K562 (cell line): ENCODE measurements around the gene ERP27.

ENCODE experiments used
- CBFA2T3 ChIP-seq: fragments of 450-650 bp; IDR thresholded peaks from 2 replicates; pipeline ENCODE4 v1.6.1; 2017
- GABPB2 ChIP-seq: fragments of 250-450 bp; sonication (Bioruptor Pico); conservative IDR thresholded peaks from 2 replicates; pipeline ENCODE4 v1.5.1; 2021; ENCODE audit warnings: mild to moderate bottlenecking
- IRF1 ChIP-seq: sonication (generic); formaldehyde crosslinking; IDR thresholded peaks from 2 replicates; pipeline ENCODE4 v1.8.0; 2022; ENCODE audit warnings: missing genetic modification reagents, mild to moderate bottlenecking, borderline replicate concordance
- POLR2A ChIP-seq: fragments of 450-650 bp; conservative IDR thresholded peaks from 2 replicates; pipeline ENCODE4 v1.6.1; 2016
- SMC3 ChIP-seq: conservative IDR thresholded peaks from 2 replicates; pipeline ENCODE4 v1.6.1; 2011; ENCODE audit warnings: low read depth, low read length, improper control_type of control experiment; ENCODE audit not compliant: insufficient read depth
- SP2 ChIP-seq: IDR thresholded peaks from 2 replicates; pipeline ENCODE4 v1.6.1; 2011; ENCODE audit warnings: mild to moderate bottlenecking, low read depth, low read length, moderate library complexity; ENCODE audit not compliant: poor library complexity, severe bottlenecking; ENCODE audit errors: extremely low read depth
- TAF1 ChIP-seq: IDR thresholded peaks from 2 replicates; pipeline ENCODE4 v1.6.1; 2011; ENCODE audit warnings: mild to moderate bottlenecking, low read length, moderate library complexity; ENCODE audit not compliant: insufficient read depth, control insufficient read depth, severe bottlenecking; ENCODE audit errors: extremely low read depth
- TF ChIP-seq, protein P1 (sequence below): fragments of 150-350 bp; IDR thresholded peaks from 2 replicates; pipeline ENCODE4 v1.6.1; 2014; ENCODE audit warnings: low read depth, mild to moderate bottlenecking, low read length, borderline replicate concordance
- TF ChIP-seq, protein P2 (sequence below): IDR thresholded peaks from 2 replicates; pipeline ENCODE4 v1.6.1; 2016; ENCODE audit warnings: missing genetic modification characterization, missing compliant biosample characterization
- TF ChIP-seq, protein P3 (sequence below), 3 experiments: IDR thresholded peaks in 2 of 3; conservative IDR thresholded peaks in 1 of 3; 2 replicates each; pipeline ENCODE4 v1.5.1; 2011 to 2012; ENCODE audit warnings: low read length in 3 of 3, mild to moderate bottlenecking in 3 of 3, control low read depth in 2 of 3, improper control_type of control experiment in 1 of 3, inconsistent platforms in 1 of 3, low read depth in 1 of 3, mixed read lengths in 1 of 3, moderate library complexity in 1 of 3; ENCODE audit not compliant: insufficient read depth in 2 of 3

- TF ChIP-seq TAF1 = no peak
- TF ChIP-seq POLR2A = no peak
- TF ChIP-seq CBFA2T3 = no peak
- TF ChIP-seq, protein P1, sequence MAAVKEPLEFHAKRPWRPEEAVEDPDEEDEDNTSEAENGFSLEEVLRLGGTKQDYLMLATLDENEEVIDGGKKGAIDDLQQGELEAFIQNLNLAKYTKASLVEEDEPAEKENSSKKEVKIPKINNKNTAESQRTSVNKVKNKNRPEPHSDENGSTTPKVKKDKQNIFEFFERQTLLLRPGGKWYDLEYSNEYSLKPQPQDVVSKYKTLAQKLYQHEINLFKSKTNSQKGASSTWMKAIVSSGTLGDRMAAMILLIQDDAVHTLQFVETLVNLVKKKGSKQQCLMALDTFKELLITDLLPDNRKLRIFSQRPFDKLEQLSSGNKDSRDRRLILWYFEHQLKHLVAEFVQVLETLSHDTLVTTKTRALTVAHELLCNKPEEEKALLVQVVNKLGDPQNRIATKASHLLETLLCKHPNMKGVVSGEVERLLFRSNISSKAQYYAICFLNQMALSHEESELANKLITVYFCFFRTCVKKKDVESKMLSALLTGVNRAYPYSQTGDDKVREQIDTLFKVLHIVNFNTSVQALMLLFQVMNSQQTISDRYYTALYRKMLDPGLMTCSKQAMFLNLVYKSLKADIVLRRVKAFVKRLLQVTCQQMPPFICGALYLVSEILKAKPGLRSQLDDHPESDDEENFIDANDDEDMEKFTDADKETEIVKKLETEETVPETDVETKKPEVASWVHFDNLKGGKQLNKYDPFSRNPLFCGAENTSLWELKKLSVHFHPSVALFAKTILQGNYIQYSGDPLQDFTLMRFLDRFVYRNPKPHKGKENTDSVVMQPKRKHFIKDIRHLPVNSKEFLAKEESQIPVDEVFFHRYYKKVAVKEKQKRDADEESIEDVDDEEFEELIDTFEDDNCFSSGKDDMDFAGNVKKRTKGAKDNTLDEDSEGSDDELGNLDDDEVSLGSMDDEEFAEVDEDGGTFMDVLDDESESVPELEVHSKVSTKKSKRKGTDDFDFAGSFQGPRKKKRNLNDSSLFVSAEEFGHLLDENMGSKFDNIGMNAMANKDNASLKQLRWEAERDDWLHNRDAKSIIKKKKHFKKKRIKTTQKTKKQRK = no peak
- no peak for TF ChIP-seq IRF1 (CRISPR knock-in tag)
- TF ChIP-seq, protein P2, sequence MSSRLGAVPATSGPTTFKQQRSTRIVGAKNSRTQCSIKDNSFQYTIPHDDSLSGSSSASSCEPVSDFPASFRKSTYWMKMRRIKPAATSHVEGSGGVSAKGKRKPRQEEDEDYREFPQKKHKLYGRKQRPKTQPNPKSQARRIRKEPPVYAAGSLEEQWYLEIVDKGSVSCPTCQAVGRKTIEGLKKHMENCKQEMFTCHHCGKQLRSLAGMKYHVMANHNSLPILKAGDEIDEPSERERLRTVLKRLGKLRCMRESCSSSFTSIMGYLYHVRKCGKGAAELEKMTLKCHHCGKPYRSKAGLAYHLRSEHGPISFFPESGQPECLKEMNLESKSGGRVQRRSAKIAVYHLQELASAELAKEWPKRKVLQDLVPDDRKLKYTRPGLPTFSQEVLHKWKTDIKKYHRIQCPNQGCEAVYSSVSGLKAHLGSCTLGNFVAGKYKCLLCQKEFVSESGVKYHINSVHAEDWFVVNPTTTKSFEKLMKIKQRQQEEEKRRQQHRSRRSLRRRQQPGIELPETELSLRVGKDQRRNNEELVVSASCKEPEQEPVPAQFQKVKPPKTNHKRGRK (tag) = no peak
- TF ChIP-seq, protein P3, sequence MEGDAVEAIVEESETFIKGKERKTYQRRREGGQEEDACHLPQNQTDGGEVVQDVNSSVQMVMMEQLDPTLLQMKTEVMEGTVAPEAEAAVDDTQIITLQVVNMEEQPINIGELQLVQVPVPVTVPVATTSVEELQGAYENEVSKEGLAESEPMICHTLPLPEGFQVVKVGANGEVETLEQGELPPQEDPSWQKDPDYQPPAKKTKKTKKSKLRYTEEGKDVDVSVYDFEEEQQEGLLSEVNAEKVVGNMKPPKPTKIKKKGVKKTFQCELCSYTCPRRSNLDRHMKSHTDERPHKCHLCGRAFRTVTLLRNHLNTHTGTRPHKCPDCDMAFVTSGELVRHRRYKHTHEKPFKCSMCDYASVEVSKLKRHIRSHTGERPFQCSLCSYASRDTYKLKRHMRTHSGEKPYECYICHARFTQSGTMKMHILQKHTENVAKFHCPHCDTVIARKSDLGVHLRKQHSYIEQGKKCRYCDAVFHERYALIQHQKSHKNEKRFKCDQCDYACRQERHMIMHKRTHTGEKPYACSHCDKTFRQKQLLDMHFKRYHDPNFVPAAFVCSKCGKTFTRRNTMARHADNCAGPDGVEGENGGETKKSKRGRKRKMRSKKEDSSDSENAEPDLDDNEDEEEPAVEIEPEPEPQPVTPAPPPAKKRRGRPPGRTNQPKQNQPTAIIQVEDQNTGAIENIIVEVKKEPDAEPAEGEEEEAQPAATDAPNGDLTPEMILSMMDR (IDR thresholded peaks at IDR 0.05 in 2 of 3, conservative IDR thresholded peaks at IDR 0.05 in 1 of 3; ENCODE audit: insufficient read depth in 2 of 3, low read depth in 1 of 3, low read length in 3 of 3) = no peak
- no peak for TF ChIP-seq SP2
- TF ChIP-seq GABPB2 (CRISPR knock-in tag) = no peak
- TF ChIP-seq SMC3 = no peak
These were observed 17.9 kb upstream of the ERP27 start for GRCh38 chr12:14956024-14956891.
